ENCODE data around the gene ABCC9. TPM values are rescaled to one million over a fixed set of nuclear protein-coding genes. Genes with fewer than 3 reads are reported as not detected.

The ABCC9 gene
- total and polyA plus RNA-seq, 2 donors (not counting 3 experiments of a cell fraction or from before 2014, with no cell fraction given), result under 0.01 TPM; not detected in 1

DNA sequence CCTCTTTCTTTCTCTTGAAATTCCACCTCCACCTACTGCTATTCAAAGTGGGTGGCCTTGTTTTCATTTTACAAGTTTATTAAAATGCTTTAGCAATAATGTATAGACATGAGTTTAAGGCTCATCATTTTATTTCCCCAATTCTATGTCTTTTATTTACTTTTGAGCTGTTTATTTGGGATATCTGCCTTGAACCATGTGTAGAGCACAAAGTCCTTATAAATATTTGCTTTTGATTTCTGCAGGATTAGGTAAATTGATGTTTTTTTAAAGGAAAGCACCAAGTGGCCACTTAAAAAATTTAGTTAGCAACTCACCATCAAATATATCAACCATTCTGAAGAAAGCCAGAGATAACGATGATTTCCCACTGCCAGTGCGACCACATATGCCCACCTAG lies 126.9 kb downstream of the ABCC9 start:
- TF ChIP-seq CTCF (IDR thresholded peaks at IDR 0.05; ENCODE audit: extremely low read depth in 1 of 2, insufficient read depth in 1 of 2, low read depth in 1 of 2, low read length in 2 of 2), result no peak
- TF ChIP-seq MAX (IDR thresholded peaks at IDR 0.05; ENCODE audit: insufficient read depth, insufficient read length), result no peak
- no peak for TF ChIP-seq POLR2AphosphoS5 (IDR thresholded peaks at IDR 0.05; ENCODE audit: insufficient read depth, low read depth, low read length)
- TF ChIP-seq JUN (IDR thresholded peaks at IDR 0.05; ENCODE audit: borderline replicate concordance, insufficient read depth, insufficient read length, low read depth), result no peak
- no peak for TF ChIP-seq POLR2A (IDR thresholded peaks at IDR 0.05; ENCODE audit: low read depth, low read length)
- TF ChIP-seq FOS (IDR thresholded peaks at IDR 0.05; ENCODE audit: borderline replicate concordance, insufficient read depth, low read length), result no peak
- TF ChIP-seq GATA2 (IDR thresholded peaks at IDR 0.05; ENCODE audit: insufficient read depth, insufficient read length, low read depth, low read length), result no peak
- TF ChIP-seq MYC (IDR thresholded peaks at IDR 0.05; ENCODE audit: low read depth, low read length), result no peak
- no peak for TF ChIP-seq EZH2 (IDR thresholded peaks at IDR 0.05; ENCODE audit: borderline replicate concordance, low read depth, low read length, severe bottlenecking)
- no TSS peak for BruUV-seq (replicated peaks)
- dilution Hi-C loops (cut with MboI; ENCODE audit: extremely low pct_ligation_motif_present, low sequenced_read_pairs), result no loop called here

More for the DNA sequence above, 126.9 kb downstream of the ABCC9 start:
- Histone ChIP-seq H3K27me3 (ENCODE audit: control insufficient read depth in 2 of 2, insufficient read depth in 2 of 2, low read length in 2 of 2) (no peaks in the 10 kb centered on the region), H3K4me3 (replicated peaks in 1 of 3; ENCODE audit: insufficient read depth in 1 of 3, low read depth in 1 of 3, low read length in 3 of 3) (no peak overlapping the region), H3K79me2 (ENCODE audit: control insufficient read depth, insufficient read depth, low read length) (no peaks in the 10 kb centered on the region), H3K9me1 (replicated peaks; ENCODE audit: control insufficient read depth, extremely low read depth, insufficient read depth, low read length) (no peaks in the 10 kb centered on the region), H3K4me2 (ENCODE audit: insufficient read depth, low read length) (no peak overlapping the region), H3K27ac (ENCODE audit: insufficient read depth, low read depth, low read length) (no peak overlapping the region), H2AFZ (ENCODE audit: low read depth, low read length) (no peak overlapping the region), H3K9ac (replicated peaks; ENCODE audit: extremely low read depth, insufficient read depth, low read length) (no peak overlapping the region), H3K36me3 (ENCODE audit: control insufficient read depth in 2 of 2, extremely low read depth in 1 of 2, insufficient read depth in 2 of 2, low read length in 2 of 2) (no peaks in the 10 kb centered on the region), H3K9me3 (replicated peaks; ENCODE audit: control insufficient read depth, insufficient read depth, low read length) (no peaks in the 10 kb centered on the region), H3K4me1 (ENCODE audit: control insufficient read depth, extremely low read depth, insufficient read depth, low read length) (no peaks in the 10 kb centered on the region), H4K20me1 (replicated peaks; ENCODE audit: control insufficient read depth, extremely low read depth, insufficient read depth, low read length) (no peaks in the 10 kb centered on the region)
- FAIRE-seq, result no peak
- no peak for DNase-seq (ENCODE audit: low read depth, low spot score)
- ChIA-PET CTCF (no interaction called here), POLR2A (no interaction called here)
- intact Hi-C loops (cut with micrococcal nuclease), result no loop called here
